GM19328 (cell line): ENCODE results near the gene CHI3L2.

Source experiments
- ATAC-seq: cut with Tn5 transposase; IDR thresholded peaks from one replicate; pipeline ENCODE4 v1.9.1; 2021; ENCODE audit warnings: mild to moderate bottlenecking, moderate library complexity; ENCODE audit not compliant: unreplicated experiment

Gene CHI3L2

GRCh38 chr1:111247125-111247838 lies 19.8 kb downstream of the CHI3L2 start:
- no peak for ATAC-seq

- ATAC-seq: no peak
Measured at GRCh38 chr1:111249960-111250359, 22.4 kb downstream of the CHI3L2 start.

- no peak for ATAC-seq
Measured at GRCh38 chr1:111251570-111251969, 24.1 kb downstream of the CHI3L2 start.

- ATAC-seq: no peak
Measured at GRCh38 chr1:111252786-111253185, 25.3 kb downstream of the CHI3L2 start.

GRCh38 chr1:111253876-111254275 lies 26.4 kb downstream of the CHI3L2 start:
- ATAC-seq: no peak

GRCh38 chr1:111256988-111257658 lies 29.6 kb downstream of the CHI3L2 start:
- no peak for ATAC-seq

GRCh38 chr1:111267801-111268508 lies 40.4 kb downstream of the CHI3L2 start:
- ATAC-seq: no peak

GRCh38 chr1:111269825-111270406 lies 42.4 kb downstream of the CHI3L2 start:
- ATAC-seq: no peak

GRCh38 chr1:111270771-111271463 lies 43.4 kb downstream of the CHI3L2 start:
- no peak for ATAC-seq

- no peak for ATAC-seq
Measured at GRCh38 chr1:111271464-111271801, 43.9 kb downstream of the CHI3L2 start.

- ATAC-seq: no peak
Measured at GRCh38 chr1:111272081-111272480, 44.6 kb downstream of the CHI3L2 start.

GRCh38 chr1:111274653-111275052 lies 47.1 kb downstream of the CHI3L2 start:
- no peak for ATAC-seq

GRCh38 chr1:111275079-111275478 lies 47.6 kb downstream of the CHI3L2 start:
- ATAC-seq: no peak

- ATAC-seq: no peak
Measured at GRCh38 chr1:111275780-111276433, 48.4 kb downstream of the CHI3L2 start.

- ATAC-seq: no peak
Measured at GRCh38 chr1:111279144-111279543, 51.6 kb downstream of the CHI3L2 start.

- no peak for ATAC-seq
Measured at GRCh38 chr1:111280267-111280666, 52.8 kb downstream of the CHI3L2 start.

- no peak for ATAC-seq
Measured at GRCh38 chr1:111281411-111281810, 53.9 kb downstream of the CHI3L2 start.

GRCh38 chr1:111283838-111284237 lies 56.3 kb downstream of the CHI3L2 start:
- ATAC-seq: no peak

- ATAC-seq: no peak
Measured at GRCh38 chr1:111285879-111286278, 58.4 kb downstream of the CHI3L2 start.

- ATAC-seq: no peak
Measured at GRCh38 chr1:111286912-111287311, 59.4 kb downstream of the CHI3L2 start.

- ATAC-seq: no peak
Measured at GRCh38 chr1:111289371-111289770, 61.9 kb downstream of the CHI3L2 start.
